Hepatocyte (in vitro differentiated cells): ENCODE results near the gene CCN5.

Experiments
- EZH2 ChIP-seq: fragments of 200-600 bp; sonication (generic); IDR thresholded peaks from 2 replicates; pipeline ENCODE4 v1.6.1; 2016; ENCODE audit warnings: antibody characterized with exemption, mild to moderate bottlenecking, borderline replicate concordance
- TF ChIP-seq, protein P1 (sequence below): fragments of 200-600 bp; sonication (generic); IDR thresholded peaks from 2 replicates; pipeline ENCODE4 v1.5.1; 2016; ENCODE audit warnings: antibody characterized with exemption, mild to moderate bottlenecking; ENCODE audit not compliant: poor library complexity

DNA sequence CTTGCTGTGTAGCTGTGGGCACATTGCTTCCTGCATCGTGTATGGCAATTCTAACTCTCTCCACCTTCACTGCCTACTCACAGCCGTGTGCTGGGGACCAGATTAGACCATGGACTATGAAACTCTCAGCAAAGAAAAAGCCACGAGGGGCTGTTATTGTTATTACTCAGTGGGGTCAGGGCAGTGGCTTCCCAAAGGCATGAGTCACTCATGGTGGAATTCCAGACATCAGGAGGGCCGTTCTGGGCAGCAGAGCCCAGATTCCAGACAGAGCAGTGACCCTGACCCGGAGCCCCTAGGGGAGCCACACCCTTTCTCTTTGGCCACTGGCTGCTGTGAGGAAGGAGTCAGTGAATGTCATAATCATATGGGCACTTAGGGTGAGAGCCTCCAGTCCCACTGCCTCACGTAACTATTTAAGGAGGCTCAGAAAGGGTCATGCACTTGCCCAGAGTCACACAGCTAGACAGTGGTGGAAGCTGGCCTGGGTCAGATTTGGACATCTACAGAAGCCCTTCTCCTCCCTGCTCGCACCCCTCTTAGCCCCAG is 22.2 kb upstream of the CCN5 start:
- TF ChIP-seq EZH2 = no peak
- TF ChIP-seq, protein P1, sequence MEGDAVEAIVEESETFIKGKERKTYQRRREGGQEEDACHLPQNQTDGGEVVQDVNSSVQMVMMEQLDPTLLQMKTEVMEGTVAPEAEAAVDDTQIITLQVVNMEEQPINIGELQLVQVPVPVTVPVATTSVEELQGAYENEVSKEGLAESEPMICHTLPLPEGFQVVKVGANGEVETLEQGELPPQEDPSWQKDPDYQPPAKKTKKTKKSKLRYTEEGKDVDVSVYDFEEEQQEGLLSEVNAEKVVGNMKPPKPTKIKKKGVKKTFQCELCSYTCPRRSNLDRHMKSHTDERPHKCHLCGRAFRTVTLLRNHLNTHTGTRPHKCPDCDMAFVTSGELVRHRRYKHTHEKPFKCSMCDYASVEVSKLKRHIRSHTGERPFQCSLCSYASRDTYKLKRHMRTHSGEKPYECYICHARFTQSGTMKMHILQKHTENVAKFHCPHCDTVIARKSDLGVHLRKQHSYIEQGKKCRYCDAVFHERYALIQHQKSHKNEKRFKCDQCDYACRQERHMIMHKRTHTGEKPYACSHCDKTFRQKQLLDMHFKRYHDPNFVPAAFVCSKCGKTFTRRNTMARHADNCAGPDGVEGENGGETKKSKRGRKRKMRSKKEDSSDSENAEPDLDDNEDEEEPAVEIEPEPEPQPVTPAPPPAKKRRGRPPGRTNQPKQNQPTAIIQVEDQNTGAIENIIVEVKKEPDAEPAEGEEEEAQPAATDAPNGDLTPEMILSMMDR = no peak
